Choroid plexus epithelial cell (primary cell): ENCODE results near the gene ACACA.

Experiments
- DNase-seq: peaks from one replicate; pipeline ENCODE4 v3.0.0-alpha.2; 2010; ENCODE audit warnings: low read depth
- H3K4me3 ChIP-seq: 2 replicates; pipeline ENCODE4 v1.5.1; 2011; ENCODE audit warnings: low read depth, mild to moderate bottlenecking, control low read depth, low read length, moderate library complexity
- TF ChIP-seq, protein P1 (sequence below): conservative IDR thresholded peaks from 2 replicates; pipeline ENCODE4 v1.5.1; 2011; ENCODE audit warnings: low read depth, mild to moderate bottlenecking, control low read depth, inconsistent platforms, low read length, moderate library complexity

ACACA gene

DNA sequence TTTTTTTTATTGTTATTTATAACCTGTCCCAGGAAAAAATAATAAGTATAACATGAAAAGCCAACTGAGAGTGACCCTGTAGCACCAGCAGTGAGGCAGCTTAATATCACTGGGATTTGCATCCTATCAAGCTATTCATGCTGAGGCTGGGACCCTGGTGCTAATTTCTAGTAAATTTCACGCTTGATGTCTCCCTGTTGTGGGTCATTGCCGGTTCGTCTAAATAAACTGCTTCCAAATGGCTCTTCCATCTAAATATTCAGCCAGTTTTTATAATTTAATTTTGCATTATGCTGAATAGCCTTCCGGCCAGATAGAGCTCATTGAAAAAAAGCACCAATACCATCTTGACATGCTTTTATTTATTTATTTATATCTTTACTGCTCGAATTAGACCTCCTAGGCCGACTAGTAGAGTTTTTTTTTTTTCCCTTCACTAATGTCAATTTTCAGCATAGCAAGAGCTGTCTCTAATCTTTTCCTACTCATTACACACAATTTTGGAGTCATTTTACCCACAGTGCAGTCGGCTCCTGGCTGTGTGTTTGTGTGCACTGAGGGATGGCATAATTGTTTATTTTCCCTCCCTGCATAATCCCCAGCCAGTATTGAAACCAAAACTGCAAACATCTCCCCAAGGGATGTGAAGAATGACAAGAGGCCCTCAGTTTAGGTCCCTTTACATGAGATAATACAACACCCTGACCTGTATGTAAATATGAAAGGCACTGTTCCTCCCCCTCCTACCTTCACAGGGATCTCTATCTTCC is 289.1 kb downstream of the ACACA start:
- TF ChIP-seq, protein P1, sequence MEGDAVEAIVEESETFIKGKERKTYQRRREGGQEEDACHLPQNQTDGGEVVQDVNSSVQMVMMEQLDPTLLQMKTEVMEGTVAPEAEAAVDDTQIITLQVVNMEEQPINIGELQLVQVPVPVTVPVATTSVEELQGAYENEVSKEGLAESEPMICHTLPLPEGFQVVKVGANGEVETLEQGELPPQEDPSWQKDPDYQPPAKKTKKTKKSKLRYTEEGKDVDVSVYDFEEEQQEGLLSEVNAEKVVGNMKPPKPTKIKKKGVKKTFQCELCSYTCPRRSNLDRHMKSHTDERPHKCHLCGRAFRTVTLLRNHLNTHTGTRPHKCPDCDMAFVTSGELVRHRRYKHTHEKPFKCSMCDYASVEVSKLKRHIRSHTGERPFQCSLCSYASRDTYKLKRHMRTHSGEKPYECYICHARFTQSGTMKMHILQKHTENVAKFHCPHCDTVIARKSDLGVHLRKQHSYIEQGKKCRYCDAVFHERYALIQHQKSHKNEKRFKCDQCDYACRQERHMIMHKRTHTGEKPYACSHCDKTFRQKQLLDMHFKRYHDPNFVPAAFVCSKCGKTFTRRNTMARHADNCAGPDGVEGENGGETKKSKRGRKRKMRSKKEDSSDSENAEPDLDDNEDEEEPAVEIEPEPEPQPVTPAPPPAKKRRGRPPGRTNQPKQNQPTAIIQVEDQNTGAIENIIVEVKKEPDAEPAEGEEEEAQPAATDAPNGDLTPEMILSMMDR = no peak
- DNase-seq = peak; percentile 37
- H3K4me3 ChIP-seq = no peak overlapping the region

DNA sequence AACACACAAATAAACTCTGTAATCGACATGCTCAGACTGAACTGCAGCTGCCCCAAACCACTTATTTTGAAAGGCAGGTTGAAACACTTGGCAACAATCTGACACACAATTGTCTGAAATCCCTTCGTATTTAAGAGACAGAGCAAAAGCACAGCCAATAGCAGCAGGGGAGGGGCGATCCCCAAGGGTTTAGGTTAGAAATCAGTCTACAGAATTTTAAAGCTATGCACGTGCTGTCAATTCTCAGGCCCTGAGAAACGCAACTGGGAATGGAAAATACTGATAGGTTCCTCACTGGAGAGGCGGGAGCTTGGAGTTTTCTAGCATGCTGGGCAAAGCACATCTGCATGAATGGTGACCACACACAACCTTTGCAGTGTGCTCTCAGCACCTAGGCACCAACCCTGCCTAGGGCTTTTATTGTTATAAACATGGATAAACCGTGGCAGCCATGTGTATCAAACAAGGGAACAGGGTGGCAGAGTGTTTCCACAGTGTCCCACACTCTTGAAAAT is 289.9 kb downstream of the ACACA start:
- DNase-seq = no peak
- TF ChIP-seq, protein P1 = no peak
- H3K4me3 ChIP-seq = no peak overlapping the region

DNA sequence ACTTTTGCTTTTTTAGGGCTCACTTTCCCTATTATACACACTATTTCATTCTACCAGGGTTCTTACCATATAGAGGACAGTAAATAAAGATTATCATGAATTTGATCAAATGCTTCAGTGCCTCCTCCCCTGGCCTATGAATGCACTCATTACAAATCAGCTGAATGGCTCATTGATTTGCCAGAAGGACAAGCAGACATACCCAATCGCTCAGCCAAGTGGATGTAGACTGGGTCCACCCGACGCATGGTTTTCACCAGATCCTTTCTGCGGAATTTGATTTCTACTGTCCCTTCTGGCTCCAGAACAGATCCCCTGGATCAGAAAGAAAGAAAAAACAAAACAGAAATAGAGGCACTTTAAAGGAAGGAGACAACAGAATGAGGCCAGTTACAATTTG is 295.3 kb downstream of the ACACA start:
- H3K4me3 ChIP-seq = no peak overlapping the region
- TF ChIP-seq, protein P1 = no peak
- DNase-seq = no peak

DNA sequence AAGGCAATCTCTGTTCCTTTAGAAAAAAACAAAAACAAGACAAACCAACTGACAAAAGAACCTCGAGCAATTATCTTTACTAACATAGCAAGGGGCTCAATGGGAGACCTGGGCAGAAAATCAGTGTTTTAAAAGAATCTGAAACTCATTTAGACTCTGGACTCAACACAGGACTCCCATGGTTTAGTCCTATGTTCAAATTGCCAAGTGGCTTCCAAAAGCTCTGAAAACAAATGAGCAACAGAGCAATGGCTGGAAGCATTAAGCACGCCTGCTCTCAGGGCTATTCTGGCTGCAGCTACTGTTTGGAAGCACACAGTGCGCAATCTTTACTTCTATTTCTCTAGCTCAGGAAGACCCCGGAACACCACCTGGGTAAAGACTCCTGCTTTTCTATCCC is 295.9 kb downstream of the ACACA start:
- no peak overlapping the region for H3K4me3 ChIP-seq
- no peak for DNase-seq
- TF ChIP-seq, protein P1 = no peak

DNA sequence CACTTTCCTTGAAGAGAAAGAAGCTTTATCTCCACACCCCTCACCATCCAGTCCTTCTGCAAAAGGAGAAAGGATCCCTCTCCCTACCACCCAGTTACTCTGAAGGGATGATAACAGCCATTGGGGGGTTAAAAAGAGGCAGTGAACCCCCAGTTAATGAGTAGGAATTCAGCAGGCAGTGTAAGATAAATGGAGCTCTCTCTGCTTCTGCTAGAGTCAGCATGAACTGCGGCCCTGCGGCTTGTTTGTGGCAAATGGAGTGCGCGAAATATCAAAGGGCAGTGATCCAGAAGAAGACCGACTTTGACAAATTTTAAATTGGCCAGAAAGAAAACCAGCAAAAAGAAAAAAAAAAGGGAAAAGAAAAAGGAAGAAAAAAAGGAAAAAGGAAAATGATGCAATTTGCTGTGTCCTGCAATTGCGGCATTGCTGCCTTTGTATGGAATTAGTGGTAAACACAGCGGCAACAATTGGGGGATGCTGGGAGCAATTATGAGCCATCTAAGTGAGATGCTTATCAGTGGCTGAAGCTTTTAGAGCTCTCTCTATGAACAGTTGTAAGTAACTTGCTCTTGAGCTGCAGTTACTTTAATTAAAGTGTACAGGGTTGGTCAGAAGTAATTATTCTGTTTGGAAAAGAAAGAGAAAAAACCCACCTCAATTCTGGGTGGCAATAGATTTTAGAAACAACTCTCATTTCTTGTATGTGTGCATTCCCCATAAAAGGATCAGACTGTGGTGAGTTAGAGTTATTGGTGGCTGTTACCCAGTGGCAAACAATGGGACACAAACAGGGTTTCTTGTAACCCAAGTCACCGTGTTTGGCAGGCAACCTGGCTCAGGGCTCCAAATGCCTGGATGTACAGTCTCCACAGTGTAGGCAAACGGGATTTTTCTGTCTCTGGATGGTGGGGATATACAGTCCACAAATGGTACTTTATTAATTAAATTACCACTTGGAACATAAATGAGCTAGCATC is 296.6 kb downstream of the ACACA start:
- TF ChIP-seq, protein P1 = no peak
- DNase-seq = no peak
- H3K4me3 ChIP-seq = no peak overlapping the region

DNA sequence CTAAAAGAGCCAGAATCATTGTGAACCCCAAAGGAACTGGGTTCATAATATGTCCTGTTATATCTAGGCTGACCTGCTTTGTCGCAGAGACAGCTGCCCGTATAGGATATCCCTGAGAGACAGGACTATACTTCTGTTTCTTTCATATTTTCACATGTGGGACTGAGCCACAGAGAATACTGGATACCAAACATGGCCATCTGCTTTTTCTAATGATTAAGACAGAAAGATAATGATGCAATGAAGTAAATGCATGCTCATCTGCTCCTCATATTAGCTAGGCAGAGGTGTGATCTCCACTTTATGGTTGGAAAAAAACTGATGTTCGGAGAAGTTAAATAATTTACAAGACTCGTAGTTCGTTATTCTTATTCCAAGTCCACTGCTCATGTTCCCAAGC is 297.5 kb downstream of the ACACA start:
- H3K4me3 ChIP-seq = no peak overlapping the region
- TF ChIP-seq, protein P1 = no peak
- DNase-seq = no peak
